Globus pallidus (tissue), 1 donor: Measurements from ENCODE around the gene C16orf87.

ENCODE experiments used
- DNase-seq: peaks from one replicate; pipeline ENCODE4 v3.0.0-alpha.2; 2015; ENCODE audit warnings: low spot score

Gene C16orf87

GRCh38 chr16:46757339-46758050 lies 73.5 kb downstream of the C16orf87 start:
- no peak for DNase-seq

- no peak for DNase-seq
These were observed 74.2 kb downstream of the C16orf87 start for GRCh38 chr16:46756772-46757171.

GRCh38 chr16:46753015-46753414 lies 78.0 kb downstream of the C16orf87 start:
- DNase-seq, result no peak

- DNase-seq, result no peak
These were observed 79.6 kb downstream of the C16orf87 start for GRCh38 chr16:46751381-46751780.

GRCh38 chr16:46748775-46749705 lies 81.9 kb downstream of the C16orf87 start:
- DNase-seq, result no peak

GRCh38 chr16:46747777-46748651 lies 83.0 kb downstream of the C16orf87 start, which contains the start of gene MYLK3:
TSS of gene MYLK3 (minus strand) at chr16:46748344. CDS start at chr16:46748193, 151 bp downstream.
- no peak for DNase-seq

GRCh38 chr16:46746821-46747776 lies 83.9 kb downstream of the C16orf87 start:
- DNase-seq, result no peak
